B cell (primary cell): ENCODE results near the gene CATSPERZ. TPM values are rescaled to one million over a fixed set of nuclear protein-coding genes. Genes with fewer than 3 reads are reported as not detected.

Experiments
- ATAC-seq: fragments of 200-7000 bp; cut with Tn5 transposase; one replicate; pipeline ENCODE4 v1.10.0; 2021; ENCODE audit warnings: low read depth, mild to moderate bottlenecking, moderate number of reproducible peaks, moderate library complexity
- CTCF ChIA-PET: fragments of 350-600 bp; sonication (Branson Sonifier 250); formaldehyde crosslinking; loops from one replicate; lab custom pipeline; 2021; ENCODE audit warnings: antibody characterized with exemption, inconsistent platforms; lab: Charles Lee
- POLR2A ChIA-PET: fragments of 350-600 bp; sonication (Branson Sonifier 250); formaldehyde crosslinking; loops from one replicate; lab custom pipeline; 2021; ENCODE audit warnings: antibody characterized with exemption; lab: Charles Lee
- DNase-seq: peaks from one replicate; pipeline ENCODE4 v3.0.0; 2013
- H2AFZ ChIP-seq: 2 replicates; pipeline ENCODE4 v1.6.1; 2012; ENCODE audit warnings: mild to moderate bottlenecking, low read depth, low read length; ENCODE audit not compliant: insufficient read depth, poor library complexity, severe bottlenecking
- H3K27ac ChIP-seq, 2 donors: 1 replicate in 1 of 2; 2 replicates in 1 of 2; pipeline ENCODE4 v1.5.1; 2012 to 2013; ENCODE audit warnings: low read length in 2 of 2, mild to moderate bottlenecking in 2 of 2, moderate library complexity in 1 of 2
- H3K27me3 ChIP-seq, 4 experiments: fragments of 200-600 bp in 1 of 4; sonication (generic) in 1 of 4; replicated peaks in 1 of 4; 1 replicate in 2 of 4; 2 replicates in 2 of 4; pipeline versions ENCODE4 v1.6.1 to v1.7.0; 2013 to 2016; ENCODE audit warnings: low read length in 3 of 4, mild to moderate bottlenecking in 2 of 4, mixed read lengths in 1 of 4, moderate library complexity in 1 of 4; ENCODE audit not compliant: insufficient read depth in 4 of 4, control insufficient read depth in 3 of 4; ENCODE audit errors: control extremely low read depth in 1 of 4
- H3K36me3 ChIP-seq, 2 experiments: replicated peaks in 1 of 2; 1 replicate in 1 of 2; 2 replicates in 1 of 2; pipeline versions ENCODE4 v1.6.1 to v1.7.1; 2013; ENCODE audit warnings: low read length in 1 of 2; ENCODE audit not compliant: insufficient read depth in 2 of 2, control insufficient read depth in 1 of 2; ENCODE audit errors: control extremely low read depth in 1 of 2, extremely low read depth in 1 of 2
- H3K4me1 ChIP-seq, 2 donors: fragments of 200-600 bp in 1 of 2; sonication (generic) in 1 of 2; 1 replicate in 1 of 2; 2 replicates in 1 of 2; pipeline versions ENCODE4 v1.5.1 to v1.6.1; 2013 to 2017; ENCODE audit warnings: low read length in 2 of 2; ENCODE audit not compliant: control insufficient read depth in 2 of 2, insufficient read depth in 2 of 2
- H3K4me2 ChIP-seq: replicated peaks from 2 replicates; pipeline ENCODE3; 2012; ENCODE audit warnings: mild to moderate bottlenecking, low read depth, low read length; ENCODE audit not compliant: poor library complexity, severe bottlenecking
- H3K4me3 ChIP-seq, 5 experiments: fragments of 200-600 bp in 1 of 5; sonication (generic) in 1 of 5; 1 replicate in 3 of 5; 2 replicates in 2 of 5; pipeline versions ENCODE4 v1.5.1 to v1.7.0; 2011 to 2016; ENCODE audit warnings: low read length in 4 of 5, mild to moderate bottlenecking in 4 of 5, low read depth in 2 of 5, control low read depth in 1 of 5, moderate library complexity in 1 of 5; ENCODE audit not compliant: insufficient read depth in 1 of 5; ENCODE audit errors: control extremely low read depth in 1 of 5, extremely low read depth in 1 of 5
- H3K79me2 ChIP-seq: fragments of 200-600 bp; sonication (generic); one replicate; pipeline ENCODE4 v1.6.0; 2016; ENCODE audit warnings: low read length; ENCODE audit not compliant: control insufficient read depth, insufficient read depth
- H3K9ac ChIP-seq: fragments of 200-600 bp; sonication (generic); 2 replicates; pipeline ENCODE4 v1.6.1; 2017; ENCODE audit warnings: mild to moderate bottlenecking, low read length, moderate library complexity
- H3K9me3 ChIP-seq, 3 donors: one replicate each; pipeline versions ENCODE4 v1.6.1 to v1.7.1; 2013; ENCODE audit warnings: low read length in 2 of 3; ENCODE audit not compliant: control insufficient read depth in 2 of 3, insufficient read depth in 1 of 3; ENCODE audit errors: control extremely low read depth in 1 of 3
- H4K20me1 ChIP-seq: 2 replicates; pipeline ENCODE4 v1.6.0; 2012; ENCODE audit warnings: mild to moderate bottlenecking, low read length; ENCODE audit not compliant: insufficient read depth, control insufficient read depth, poor library complexity, severe bottlenecking
- H3K27ac Mint-ChIP-seq: one replicate; pipeline ENCODE4 v1.8.0; 2021; ENCODE audit warnings: mixed read lengths
- H3K27me3 Mint-ChIP-seq: one replicate; pipeline ENCODE4 v1.8.0; 2021; ENCODE audit warnings: mixed read lengths
- H3K4me1 Mint-ChIP-seq: one replicate; pipeline ENCODE4 v1.8.0; 2021; ENCODE audit warnings: mixed read lengths
- H3K4me3 Mint-ChIP-seq: one replicate; pipeline ENCODE4 v1.8.0; 2021; ENCODE audit warnings: mixed read lengths
- H3K9me3 Mint-ChIP-seq: one replicate; pipeline ENCODE4 v1.8.0; 2022; ENCODE audit warnings: mixed read lengths; ENCODE audit not compliant: insufficient read depth
- EZH2 ChIP-seq: IDR thresholded peaks from 2 replicates; pipeline ENCODE4 v1.6.1; 2012; ENCODE audit warnings: borderline replicate concordance, low read depth, mild to moderate bottlenecking, moderate library complexity, low read length; ENCODE audit not compliant: insufficient read depth, poor library complexity, severe bottlenecking
- WGBS: methylation state at CpG from one replicate; pipeline ENCODE4 v1.1.5; 2013; ENCODE audit warnings: missing lambda C conversion rate; ENCODE audit not compliant: insufficient coverage; 5-methylcytosine and 5-hydroxymethylcytosine counted together
- intact Hi-C: fragments of 100-400 bp; cut with micrococcal nuclease; formaldehyde crosslinking; loops from one replicate; pipeline ENCODE4 v1.10.0; 2022
- polyA plus RNA-seq: library from polyadenylated mRNA; depleted of rRNA; stranded (reverse); fragments of >200 nt; gene quantifications from 2 replicates; pipeline ENCODE4 v1.2.3, GENCODE V29; 2012
- total RNA-seq, 2 donors: library from RNA; stranded (reverse); fragments of 120-200 nt in 1 of 2; gene quantifications; 1 replicate in 1 of 2; 2 replicates in 1 of 2; pipeline versions ENCODE4 v1.2.3 to v1.2.4, GENCODE V29; 2013 to 2022
- TF ChIP-seq, protein P1 (sequence below): fragments of 200-600 bp; IDR thresholded peaks from one replicate; pipeline ENCODE4 v1.8.0; 2022; ENCODE audit warnings: antibody characterized with exemption, mild to moderate bottlenecking

The CATSPERZ gene
- total and polyA plus RNA-seq, 2 donors (not counting 1 experiment from before 2014, with no cell fraction given), result 0.39 TPM; not detected in 1

DNA sequence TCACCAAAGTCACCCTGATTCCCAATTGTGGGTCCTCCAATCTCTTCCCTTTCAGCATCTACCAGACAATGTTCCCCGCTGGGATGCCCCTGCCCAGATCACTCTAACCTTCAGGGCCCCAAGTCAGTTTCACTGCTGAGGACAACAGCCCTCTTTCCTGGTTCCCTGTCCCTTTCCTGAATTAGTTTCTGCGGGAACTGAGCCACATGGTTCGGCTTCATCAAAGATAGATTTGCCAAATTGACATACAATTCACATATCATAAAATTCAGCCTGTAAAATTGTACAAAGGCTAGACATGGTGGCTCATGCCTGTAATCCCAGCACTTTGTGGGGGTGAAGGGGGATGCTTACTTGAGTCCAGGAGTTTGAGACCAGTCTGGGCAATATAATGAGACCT lies 27.8 kb downstream of the CATSPERZ start:
- peaks cover 12% of the 10 kb centered on the region for H3K4me1 Mint-ChIP-seq
- Histone ChIP-seq H3K27ac (no peak overlapping the region), H3K4me2 (no peak overlapping the region), H2AFZ (no peak overlapping the region), H3K27me3 (no peaks in the 10 kb centered on the region), H3K4me1 (peaks cover 11 to 16% of the 10 kb centered on the region in 2 donors), H4K20me1 (no peaks in the 10 kb centered on the region), H3K9me3 (no peaks in the 10 kb centered on the region), H3K9ac (no peak overlapping the region), H3K4me3 (no peak overlapping the region), H3K79me2 (peaks cover 6% of the 10 kb centered on the region), H3K36me3 (no peaks in the 10 kb centered on the region)
- no peaks in the 10 kb centered on the region for H3K27me3 Mint-ChIP-seq
- CTCF ChIA-PET, result interaction anchor here (0.6 to 1.1 kb wide), 3 partner anchors 10 to 42 kb away, joined by 3 to 5 read pairs (median 4); partner anchors contain the start of genes GPR137, PRDX5 and TRMT112
- H3K9me3 Mint-ChIP-seq, result no peaks in the 10 kb centered on the region
- DNase-seq (no peak), ATAC-seq (no peak)
- TF ChIP-seq, protein P1, sequence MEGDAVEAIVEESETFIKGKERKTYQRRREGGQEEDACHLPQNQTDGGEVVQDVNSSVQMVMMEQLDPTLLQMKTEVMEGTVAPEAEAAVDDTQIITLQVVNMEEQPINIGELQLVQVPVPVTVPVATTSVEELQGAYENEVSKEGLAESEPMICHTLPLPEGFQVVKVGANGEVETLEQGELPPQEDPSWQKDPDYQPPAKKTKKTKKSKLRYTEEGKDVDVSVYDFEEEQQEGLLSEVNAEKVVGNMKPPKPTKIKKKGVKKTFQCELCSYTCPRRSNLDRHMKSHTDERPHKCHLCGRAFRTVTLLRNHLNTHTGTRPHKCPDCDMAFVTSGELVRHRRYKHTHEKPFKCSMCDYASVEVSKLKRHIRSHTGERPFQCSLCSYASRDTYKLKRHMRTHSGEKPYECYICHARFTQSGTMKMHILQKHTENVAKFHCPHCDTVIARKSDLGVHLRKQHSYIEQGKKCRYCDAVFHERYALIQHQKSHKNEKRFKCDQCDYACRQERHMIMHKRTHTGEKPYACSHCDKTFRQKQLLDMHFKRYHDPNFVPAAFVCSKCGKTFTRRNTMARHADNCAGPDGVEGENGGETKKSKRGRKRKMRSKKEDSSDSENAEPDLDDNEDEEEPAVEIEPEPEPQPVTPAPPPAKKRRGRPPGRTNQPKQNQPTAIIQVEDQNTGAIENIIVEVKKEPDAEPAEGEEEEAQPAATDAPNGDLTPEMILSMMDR, result no peak
- TF ChIP-seq EZH2, result no peak
- H3K27ac Mint-ChIP-seq, result no peak overlapping the region
- intact Hi-C loops, result no loop called here
- WGBS, result 90% methylated on average over 1 of the region's 3 CpGs
- no peak overlapping the region for H3K4me3 Mint-ChIP-seq
- POLR2A ChIA-PET, result no interaction called here

DNA sequence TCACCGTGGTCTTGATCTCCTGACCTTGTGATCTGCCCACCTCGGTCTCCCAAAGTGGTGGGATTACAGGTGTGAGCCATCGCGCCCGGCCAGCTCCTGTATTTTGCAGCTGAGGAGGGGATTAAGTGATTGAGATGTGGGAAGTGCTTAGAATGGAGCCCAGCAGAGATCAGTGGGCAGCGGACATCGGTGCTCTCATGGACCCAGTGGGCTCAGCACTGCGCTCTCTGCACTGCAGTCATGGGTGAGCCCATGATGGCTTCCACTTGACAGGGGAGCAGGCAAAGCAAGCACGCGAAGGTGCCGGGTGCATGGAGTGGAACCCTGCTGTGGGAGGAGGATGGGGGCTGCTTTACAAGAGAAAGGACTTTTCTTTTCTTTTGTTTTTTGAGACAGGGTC lies 30.7 kb downstream of the CATSPERZ start:
- Histone ChIP-seq H2AFZ (no peak overlapping the region), H3K4me3 (no peak overlapping the region), H3K4me1 (peaks cover 20 to 32% of the 10 kb centered on the region in 2 donors), H3K36me3 (no peaks in the 10 kb centered on the region), H3K9me3 (no peaks in the 10 kb centered on the region), H3K79me2 (peaks cover 6% of the 10 kb centered on the region), H3K4me2 (no peak overlapping the region), H3K27me3 (no peaks in the 10 kb centered on the region), H3K27ac (no peak overlapping the region), H4K20me1 (no peaks in the 10 kb centered on the region), H3K9ac (no peak overlapping the region)
- H3K9me3 Mint-ChIP-seq, result no peaks in the 10 kb centered on the region
- ChIA-PET POLR2A (interaction anchor here (0.7 to 1.9 kb wide), 3 partner anchors 10 to 119 kb away, joined by 8 to 16 read pairs (median 8); partner anchors contain the start of genes CCDC88B, PRDX5 and TRMT112), CTCF (interaction anchor here (0.9 to 5.2 kb wide), 8 partner anchors 10 to 127 kb away, joined by 3 to 47 read pairs (median 11); partner anchors contain the start of genes CATSPERZ, CCDC88B, ESRRA and PRDX5)
- intact Hi-C loops, result no loop called here
- no peak for ATAC-seq
- WGBS, result 99% methylated on average over 11 of the region's 11 CpGs
- TF ChIP-seq, protein P1, result no peak
- TF ChIP-seq EZH2, result no peak
- no peaks in the 10 kb centered on the region for H3K27me3 Mint-ChIP-seq
- no peak overlapping the region for H3K4me3 Mint-ChIP-seq
- no peak overlapping the region for H3K27ac Mint-ChIP-seq
- no peak for DNase-seq
- peaks cover 27% of the 10 kb centered on the region for H3K4me1 Mint-ChIP-seq
